ENCODE measurements around the gene IL31RA.

GRCh38 chr5:55869847-55870246, 18.7 kb downstream of the IL31RA start:
- TF ChIP-seq EZH2phosphoT487 (IDR thresholded peaks at IDR 0.05; ENCODE audit: unreplicated experiment) (no peak), CREB1 (CRISPR knock-in tag; IDR thresholded peaks at IDR 0.05; ENCODE audit: low read depth) (no peak), POLR2AphosphoS5 (IDR thresholded peaks at IDR 0.05; ENCODE audit: low read depth) (no peak), EZH2 (IDR thresholded peaks at IDR 0.05; ENCODE audit: low read depth, unreplicated experiment) (no peak), JUNB (IDR thresholded peaks at IDR 0.05; ENCODE audit: unreplicated experiment) (no peak), ZNF331 (CRISPR knock-in tag; IDR thresholded peaks at IDR 0.05; ENCODE audit: low read depth) (no peak)
- TF ChIP-seq, protein P1, sequence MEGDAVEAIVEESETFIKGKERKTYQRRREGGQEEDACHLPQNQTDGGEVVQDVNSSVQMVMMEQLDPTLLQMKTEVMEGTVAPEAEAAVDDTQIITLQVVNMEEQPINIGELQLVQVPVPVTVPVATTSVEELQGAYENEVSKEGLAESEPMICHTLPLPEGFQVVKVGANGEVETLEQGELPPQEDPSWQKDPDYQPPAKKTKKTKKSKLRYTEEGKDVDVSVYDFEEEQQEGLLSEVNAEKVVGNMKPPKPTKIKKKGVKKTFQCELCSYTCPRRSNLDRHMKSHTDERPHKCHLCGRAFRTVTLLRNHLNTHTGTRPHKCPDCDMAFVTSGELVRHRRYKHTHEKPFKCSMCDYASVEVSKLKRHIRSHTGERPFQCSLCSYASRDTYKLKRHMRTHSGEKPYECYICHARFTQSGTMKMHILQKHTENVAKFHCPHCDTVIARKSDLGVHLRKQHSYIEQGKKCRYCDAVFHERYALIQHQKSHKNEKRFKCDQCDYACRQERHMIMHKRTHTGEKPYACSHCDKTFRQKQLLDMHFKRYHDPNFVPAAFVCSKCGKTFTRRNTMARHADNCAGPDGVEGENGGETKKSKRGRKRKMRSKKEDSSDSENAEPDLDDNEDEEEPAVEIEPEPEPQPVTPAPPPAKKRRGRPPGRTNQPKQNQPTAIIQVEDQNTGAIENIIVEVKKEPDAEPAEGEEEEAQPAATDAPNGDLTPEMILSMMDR (conservative IDR thresholded peaks at IDR 0.05; ENCODE audit: low read depth in 2 of 2), result no peak
